Neural cell (in vitro differentiated cells): ENCODE results near the gene RFC5.

Experiments used
- EZH2 ChIP-seq: fragments of 200-600, 300-800 bp; shearing (Covaris generic), sonication (generic); IDR thresholded peaks from 2 replicates; pipeline ENCODE4 v1.6.1; 2014; ENCODE audit warnings: antibody characterized with exemption, low read length, borderline replicate concordance, mild to moderate bottlenecking; ENCODE audit not compliant: insufficient read depth, poor library complexity, severe bottlenecking
- POLR2AphosphoS5 ChIP-seq: IDR thresholded peaks from 2 replicates; pipeline ENCODE4 v1.6.1; 2012
- RAD21 ChIP-seq: fragments of 450-650 bp; conservative IDR thresholded peaks from 2 replicates; pipeline ENCODE4 v1.6.1; 2014; ENCODE audit warnings: antibody characterized with exemption, mild to moderate bottlenecking, moderate library complexity
- TAF1 ChIP-seq: IDR thresholded peaks from 2 replicates; pipeline ENCODE4 v1.6.1; 2012; ENCODE audit warnings: low read depth
- TF ChIP-seq, protein P1 (sequence below): fragments of 450-650 bp; IDR thresholded peaks from 2 replicates; pipeline ENCODE4 v1.5.1; 2014; ENCODE audit warnings: antibody characterized with exemption, mild to moderate bottlenecking, moderate library complexity; ENCODE audit not compliant: poor library complexity, severe bottlenecking
- TF ChIP-seq, protein P2 (sequence below): IDR thresholded peaks from 2 replicates; pipeline ENCODE4 v1.6.1; 2012; ENCODE audit warnings: borderline replicate concordance

- TF ChIP-seq, protein P1, sequence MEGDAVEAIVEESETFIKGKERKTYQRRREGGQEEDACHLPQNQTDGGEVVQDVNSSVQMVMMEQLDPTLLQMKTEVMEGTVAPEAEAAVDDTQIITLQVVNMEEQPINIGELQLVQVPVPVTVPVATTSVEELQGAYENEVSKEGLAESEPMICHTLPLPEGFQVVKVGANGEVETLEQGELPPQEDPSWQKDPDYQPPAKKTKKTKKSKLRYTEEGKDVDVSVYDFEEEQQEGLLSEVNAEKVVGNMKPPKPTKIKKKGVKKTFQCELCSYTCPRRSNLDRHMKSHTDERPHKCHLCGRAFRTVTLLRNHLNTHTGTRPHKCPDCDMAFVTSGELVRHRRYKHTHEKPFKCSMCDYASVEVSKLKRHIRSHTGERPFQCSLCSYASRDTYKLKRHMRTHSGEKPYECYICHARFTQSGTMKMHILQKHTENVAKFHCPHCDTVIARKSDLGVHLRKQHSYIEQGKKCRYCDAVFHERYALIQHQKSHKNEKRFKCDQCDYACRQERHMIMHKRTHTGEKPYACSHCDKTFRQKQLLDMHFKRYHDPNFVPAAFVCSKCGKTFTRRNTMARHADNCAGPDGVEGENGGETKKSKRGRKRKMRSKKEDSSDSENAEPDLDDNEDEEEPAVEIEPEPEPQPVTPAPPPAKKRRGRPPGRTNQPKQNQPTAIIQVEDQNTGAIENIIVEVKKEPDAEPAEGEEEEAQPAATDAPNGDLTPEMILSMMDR: no peak
- TF ChIP-seq TAF1 (no peak), RAD21 (no peak), EZH2 (no peak), POLR2AphosphoS5 (no peak)
- TF ChIP-seq, protein P2, sequence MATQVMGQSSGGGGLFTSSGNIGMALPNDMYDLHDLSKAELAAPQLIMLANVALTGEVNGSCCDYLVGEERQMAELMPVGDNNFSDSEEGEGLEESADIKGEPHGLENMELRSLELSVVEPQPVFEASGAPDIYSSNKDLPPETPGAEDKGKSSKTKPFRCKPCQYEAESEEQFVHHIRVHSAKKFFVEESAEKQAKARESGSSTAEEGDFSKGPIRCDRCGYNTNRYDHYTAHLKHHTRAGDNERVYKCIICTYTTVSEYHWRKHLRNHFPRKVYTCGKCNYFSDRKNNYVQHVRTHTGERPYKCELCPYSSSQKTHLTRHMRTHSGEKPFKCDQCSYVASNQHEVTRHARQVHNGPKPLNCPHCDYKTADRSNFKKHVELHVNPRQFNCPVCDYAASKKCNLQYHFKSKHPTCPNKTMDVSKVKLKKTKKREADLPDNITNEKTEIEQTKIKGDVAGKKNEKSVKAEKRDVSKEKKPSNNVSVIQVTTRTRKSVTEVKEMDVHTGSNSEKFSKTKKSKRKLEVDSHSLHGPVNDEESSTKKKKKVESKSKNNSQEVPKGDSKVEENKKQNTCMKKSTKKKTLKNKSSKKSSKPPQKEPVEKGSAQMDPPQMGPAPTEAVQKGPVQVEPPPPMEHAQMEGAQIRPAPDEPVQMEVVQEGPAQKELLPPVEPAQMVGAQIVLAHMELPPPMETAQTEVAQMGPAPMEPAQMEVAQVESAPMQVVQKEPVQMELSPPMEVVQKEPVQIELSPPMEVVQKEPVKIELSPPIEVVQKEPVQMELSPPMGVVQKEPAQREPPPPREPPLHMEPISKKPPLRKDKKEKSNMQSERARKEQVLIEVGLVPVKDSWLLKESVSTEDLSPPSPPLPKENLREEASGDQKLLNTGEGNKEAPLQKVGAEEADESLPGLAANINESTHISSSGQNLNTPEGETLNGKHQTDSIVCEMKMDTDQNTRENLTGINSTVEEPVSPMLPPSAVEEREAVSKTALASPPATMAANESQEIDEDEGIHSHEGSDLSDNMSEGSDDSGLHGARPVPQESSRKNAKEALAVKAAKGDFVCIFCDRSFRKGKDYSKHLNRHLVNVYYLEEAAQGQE: no peak
These were observed 42.4 kb downstream of the RFC5 start for GRCh38 chr12:118058881-118059280.
